GM04504 (cell line): ENCODE data around the gene CDC42EP4.
"Not testable (repeated sequence)": the region's sequence is repeated elsewhere in the genome, so short reads cannot be mapped to it uniquely, and the experiment has no call there.

Experiments used
- DNase-seq: peaks from one replicate; pipeline ENCODE4 v3.0.0-alpha.2; 2012; ENCODE audit warnings: low read depth

Gene CDC42EP4

DNA sequence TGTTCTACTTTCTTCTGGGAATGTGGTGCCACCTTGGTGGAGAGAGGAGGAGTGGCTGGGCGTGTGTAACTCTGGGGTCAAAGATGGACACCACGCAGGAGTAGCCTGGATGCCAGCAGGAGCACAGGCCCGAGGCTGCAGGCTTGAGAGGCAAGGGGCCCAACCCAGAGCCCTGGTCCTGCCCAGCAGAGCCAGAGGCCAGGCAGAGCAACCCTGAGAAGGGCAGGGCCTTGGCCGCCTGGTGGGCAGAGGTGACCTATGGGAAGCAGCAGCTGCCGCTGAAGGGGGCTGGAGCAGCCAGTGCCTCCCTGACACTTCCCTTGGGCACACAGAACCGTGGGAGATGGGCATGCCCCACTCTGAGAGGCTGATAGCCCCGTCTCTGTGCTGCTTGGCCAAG, 32.1 kb downstream of the CDC42EP4 start:
- DNase-seq, result no peak

DNA sequence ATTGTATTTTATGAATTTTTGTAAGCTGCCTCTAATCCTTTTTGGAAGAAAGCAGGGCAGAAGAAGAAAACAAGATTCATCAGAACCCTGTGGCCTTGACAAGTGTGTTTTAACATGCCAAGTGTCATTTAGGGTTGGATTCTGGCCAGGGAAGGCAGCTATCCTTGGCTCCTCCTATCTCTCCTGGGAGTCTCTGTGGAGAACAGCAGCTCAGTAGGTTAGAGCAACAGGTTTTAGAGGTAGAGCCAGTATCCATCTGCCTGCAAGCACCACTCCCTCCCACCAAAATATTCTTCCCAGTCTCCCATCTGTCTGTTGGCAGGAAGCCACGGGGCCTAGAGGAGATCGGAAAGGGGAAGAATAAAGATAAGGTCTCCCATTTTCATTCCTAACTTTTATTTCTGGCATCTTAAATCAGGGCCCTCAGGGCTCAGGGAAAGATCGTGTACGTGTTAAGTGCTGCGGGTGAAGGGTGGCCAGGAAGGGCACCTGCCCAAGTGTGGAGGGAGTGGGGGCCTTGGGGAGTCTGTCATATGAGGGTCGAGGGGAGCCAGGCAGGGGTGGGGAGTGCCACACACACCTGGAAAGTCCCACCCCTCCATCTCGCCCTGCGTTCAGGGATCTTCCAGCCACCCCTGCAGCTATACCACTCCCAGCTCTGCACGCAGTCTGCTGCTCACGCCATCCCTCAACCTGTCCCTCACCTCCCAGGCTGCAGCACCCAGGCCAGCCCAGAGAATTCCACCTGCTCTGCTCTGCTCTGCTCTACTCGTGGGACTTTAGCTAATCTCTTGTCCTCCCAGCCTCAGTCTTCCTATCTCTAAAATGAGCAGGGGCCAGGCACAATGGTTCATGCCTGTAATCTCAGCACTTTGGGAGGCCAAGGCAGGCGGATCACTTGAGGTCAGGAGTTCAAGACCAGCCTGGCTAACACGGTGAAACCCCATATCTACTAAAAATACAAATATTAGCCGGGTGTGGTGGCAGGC, 33.0 kb downstream of the CDC42EP4 start:
- DNase-seq, result no peak

DNA sequence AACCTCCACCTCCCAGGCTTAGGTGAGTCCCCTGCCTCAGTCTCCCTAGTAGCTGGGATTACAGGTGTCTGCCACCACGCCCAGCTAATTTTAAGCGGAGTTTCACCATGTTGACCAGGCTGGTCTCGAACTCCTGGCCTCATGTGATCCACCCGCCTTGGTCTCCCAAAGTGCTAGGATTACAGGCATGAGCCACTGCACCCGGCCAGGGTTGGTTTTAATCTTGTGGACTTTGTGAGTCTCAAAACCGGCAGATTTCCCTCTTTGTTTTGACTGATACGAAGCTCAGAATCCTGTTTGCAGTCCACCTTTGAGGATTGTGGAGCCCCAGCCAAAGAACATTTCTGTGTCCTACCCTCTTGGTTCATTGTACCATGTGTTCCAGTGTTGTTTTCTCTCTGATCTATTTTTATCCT, 33.7 kb downstream of the CDC42EP4 start:
- no peak for DNase-seq

DNA sequence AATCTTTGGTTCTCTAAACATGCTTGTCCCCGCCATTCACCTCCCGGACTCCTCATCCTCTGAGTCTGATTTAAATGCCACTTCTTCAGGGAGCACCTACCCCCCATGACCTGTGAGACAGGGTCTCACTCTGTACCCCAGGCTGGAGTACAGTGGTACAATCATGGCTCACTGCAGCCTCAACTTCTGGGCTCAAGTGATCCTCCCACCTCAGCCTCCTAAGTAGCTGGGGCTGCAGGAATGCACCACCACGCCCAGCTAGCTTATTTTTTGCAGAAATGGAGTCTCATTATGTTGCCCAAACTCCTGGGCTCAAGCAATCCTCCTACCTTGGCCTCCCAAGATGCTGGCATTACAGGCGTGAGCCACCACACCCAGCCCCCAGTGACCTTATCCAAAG, 37.3 kb downstream of the CDC42EP4 start:
- no peak for DNase-seq

DNA sequence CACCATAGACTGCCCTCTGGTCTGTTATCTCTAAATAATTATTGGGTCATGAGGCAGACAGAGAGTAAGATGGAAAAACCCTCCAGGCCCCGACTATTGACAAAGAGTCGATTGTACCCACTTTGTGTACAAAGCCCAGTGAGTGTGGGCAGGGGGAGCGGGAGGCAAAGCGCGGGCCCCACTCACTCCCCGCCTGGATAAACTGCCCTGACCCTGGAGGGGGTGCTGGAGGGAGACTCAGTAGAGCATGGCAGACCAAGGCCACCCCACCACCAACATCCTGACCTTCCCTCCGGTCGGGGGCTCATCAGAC, 38.9 kb downstream of the CDC42EP4 start:
- DNase-seq, result no peak

DNA sequence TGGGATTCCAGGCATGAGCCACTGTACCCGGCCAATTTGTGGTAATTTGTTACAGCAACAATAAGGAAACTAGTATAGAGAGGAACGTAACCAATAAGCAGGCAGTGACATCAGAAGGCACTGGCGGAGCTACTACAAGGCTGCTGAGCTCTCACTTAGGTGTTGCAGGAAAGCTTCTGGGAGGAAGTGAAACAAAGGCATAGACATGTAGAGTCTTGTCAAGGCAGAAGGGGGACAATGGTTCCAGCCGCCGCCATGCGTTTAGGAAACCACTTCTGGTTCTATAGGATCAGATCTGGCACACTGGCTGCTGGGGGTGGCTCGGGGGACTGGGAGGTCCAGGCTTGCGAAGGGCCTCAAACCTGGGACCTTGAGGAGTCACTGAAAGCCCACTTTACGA, 40.7 kb downstream of the CDC42EP4 start:
- DNase-seq, result no peak

DNA sequence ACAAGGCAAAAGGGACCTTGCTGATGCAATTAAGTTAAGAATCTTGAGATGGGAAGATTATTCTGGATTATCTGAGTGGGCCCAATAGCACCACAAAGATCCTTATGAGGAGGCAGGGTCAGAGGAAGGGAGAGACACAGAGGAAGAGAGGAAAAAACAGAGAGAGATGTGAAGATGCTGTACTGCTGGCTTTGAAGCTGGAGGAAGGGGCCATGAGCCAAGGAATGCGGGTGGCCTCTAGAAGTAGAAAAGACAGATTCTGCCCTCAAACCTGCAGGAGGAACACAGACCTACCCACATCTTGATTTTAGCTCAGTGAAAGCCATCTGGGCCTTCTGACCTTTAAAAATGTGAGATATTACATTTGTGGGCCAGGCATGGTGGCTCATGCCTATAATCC, 42.0 kb downstream of the CDC42EP4 start:
- DNase-seq, result no peak

DNA sequence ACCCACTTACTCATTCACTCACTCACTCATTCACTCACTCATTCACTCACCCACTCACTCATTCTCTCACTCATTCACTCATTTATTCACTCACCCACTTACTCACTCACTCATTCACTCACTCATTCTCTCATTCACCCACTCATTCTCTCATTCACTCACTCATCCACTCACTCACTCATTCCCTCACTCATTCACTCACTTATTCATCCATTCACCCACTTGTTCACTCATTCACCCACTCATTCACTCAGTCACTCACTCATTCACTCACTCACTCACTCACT, 42.5 kb downstream of the CDC42EP4 start:
- DNase-seq, result no peak

DNA sequence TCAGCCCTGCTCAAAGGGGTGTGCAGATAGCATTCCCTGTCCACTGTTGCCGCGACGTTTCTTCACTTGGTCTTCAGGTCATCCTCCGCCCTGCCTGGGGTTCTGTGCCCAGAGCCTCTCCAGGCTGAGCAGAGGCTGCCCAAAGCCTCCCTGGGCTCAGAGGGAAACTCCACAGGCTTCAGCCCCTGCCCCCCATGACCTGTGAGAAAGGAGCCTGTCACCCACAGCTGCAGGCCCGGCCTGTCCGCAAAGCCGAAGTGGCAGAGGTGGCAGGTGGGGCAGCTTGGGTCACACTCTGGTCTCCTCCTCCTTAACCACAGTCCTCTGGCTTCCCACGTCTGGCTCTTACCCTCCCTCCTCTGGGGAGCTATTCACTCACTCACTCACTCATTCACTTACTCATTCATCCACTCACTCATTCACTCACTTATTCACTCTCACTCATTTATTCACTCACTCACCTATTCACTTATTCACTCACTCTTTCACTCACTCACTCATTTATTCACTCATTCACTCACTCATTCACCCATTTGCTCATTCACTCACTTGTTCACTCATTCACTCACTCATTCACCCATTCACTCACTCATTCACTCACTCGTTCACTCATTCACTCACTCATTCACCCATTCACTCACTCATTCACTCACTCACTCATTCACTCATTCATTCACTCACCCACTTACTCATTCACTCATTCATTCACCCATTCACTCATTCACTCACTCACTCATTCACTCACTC, 43.0 kb downstream of the CDC42EP4 start:
- DNase-seq, result no peak

DNA sequence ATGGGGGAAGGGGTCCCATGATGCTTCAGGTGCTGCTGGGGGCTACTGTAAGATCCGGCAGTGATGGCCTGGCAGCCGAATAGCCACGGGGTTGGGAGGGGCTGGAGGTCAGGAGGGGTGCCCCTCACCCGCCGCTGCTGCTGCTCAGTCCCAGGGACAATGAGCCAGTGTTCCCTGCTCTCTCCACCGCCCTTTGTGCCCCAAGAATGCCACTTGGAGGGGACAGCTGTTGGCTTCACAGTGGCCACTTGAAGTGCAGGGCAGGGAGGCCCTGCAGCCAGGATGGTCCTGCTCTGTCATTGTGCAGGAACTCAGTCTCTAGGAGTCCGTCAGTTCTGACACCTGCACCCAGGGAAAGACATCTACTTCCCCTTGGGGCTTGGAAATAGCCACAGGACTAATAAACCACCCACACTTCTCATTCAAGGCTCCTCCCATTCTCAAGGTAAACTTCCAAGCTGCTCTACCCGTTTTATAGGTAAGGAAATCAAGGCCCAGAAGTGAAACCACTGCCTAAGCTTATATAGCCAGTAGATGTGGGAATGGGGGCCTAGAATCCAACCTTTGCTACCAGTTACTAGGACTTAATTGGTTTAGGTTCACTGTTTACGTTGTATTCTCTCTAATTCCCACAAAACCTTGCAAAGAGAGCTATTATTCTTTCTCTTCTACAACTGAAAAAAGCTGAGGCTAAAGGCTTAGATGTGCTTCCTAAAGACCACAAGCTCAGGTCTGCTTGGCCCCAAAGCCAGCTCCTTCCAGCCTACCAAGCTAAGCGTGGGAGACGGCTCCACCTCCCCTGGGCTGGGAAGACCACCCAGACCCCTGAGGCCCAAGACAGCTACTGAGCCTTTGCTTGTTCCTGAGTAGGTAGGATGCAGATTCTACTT, 43.9 kb downstream of the CDC42EP4 start:
- DNase-seq, result no peak

DNA sequence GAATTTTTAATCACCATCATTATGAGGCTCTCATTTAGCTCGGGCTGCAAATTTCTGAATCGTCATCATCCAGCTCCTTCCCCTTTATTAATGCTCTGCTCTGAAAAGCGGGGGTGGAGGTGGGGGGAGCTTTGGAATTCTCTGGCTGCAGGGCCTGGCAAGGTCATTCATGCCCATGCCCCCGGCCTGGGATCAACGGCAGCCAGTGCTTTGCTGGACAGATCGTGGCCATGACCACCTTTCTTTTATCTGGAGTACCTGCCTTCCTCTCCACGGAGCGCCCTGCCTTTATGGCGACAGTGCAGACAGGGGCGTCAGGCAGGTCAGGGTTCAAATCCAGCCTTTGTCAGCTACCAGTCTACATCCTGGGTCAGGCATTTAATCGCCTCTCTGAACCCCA, 45.0 kb downstream of the CDC42EP4 start:
- DNase-seq, result no peak

DNA sequence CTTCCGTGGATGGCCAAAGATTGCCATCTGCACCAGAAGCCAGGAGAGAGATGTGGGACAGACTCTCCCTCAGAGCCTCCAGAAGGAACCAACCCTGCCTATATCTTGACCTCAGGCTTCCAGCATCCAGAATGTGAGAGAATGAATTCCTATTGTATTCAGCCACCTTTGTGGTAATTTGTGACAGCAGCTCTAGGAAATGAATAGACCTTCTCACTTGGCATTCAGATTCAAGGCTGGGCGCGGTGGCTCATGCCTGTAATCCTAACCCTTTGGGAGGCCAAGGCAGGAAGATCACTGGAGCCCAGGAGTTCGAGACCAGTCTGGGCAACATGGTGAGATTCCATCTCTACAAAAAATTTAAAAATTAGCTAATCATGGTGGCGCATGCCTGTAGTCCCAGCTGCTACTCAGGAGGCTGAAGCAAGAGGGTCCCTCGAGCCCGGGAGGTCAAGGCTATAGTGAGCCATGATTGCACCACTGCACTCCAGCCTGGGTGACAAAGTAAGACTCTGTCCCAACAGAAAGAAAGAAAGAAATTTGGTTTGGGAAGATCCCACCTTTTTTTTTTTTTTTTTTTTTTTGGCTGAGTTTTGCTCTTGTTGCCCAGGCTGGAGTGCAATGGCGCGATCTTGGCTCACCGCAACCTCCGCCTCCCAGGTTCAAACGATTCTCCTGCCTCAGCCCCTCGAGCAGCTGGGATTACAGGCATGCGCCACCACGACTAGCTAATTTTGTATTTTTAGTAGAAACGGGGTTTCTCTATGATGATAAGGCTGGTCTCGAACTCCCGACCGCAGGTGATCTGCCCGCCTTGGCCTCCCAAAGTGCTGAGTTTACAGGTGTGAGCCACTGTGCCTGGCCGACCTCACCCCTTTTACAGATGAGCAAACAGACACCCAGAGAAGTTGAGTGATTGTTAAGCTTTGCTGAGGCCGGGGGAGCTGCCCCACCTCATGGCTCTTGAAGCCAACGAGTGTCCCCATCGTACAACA, 45.9 kb downstream of the CDC42EP4 start:
- no peak for DNase-seq

DNA sequence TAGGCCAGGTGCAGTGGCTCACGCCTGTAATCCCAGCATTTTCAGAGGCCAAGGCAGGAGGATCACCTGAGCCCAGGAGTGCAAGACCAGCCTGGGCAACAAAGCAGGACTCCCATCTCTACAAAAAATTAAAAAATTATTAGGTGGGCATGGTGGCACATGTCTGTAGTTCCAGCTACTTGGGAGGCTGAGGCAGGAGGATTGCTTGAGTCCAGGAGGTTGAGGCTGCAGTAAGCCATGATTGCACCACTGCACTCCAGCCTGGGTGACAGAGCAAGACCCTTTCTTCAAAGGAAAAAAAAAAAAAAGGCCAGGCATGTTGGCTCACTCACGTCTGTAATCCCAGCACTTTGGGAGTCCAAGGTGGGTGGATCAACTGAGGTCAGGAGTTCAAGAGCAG, 47.4 kb downstream of the CDC42EP4 start:
- not testable (repeated sequence) for DNase-seq

DNA sequence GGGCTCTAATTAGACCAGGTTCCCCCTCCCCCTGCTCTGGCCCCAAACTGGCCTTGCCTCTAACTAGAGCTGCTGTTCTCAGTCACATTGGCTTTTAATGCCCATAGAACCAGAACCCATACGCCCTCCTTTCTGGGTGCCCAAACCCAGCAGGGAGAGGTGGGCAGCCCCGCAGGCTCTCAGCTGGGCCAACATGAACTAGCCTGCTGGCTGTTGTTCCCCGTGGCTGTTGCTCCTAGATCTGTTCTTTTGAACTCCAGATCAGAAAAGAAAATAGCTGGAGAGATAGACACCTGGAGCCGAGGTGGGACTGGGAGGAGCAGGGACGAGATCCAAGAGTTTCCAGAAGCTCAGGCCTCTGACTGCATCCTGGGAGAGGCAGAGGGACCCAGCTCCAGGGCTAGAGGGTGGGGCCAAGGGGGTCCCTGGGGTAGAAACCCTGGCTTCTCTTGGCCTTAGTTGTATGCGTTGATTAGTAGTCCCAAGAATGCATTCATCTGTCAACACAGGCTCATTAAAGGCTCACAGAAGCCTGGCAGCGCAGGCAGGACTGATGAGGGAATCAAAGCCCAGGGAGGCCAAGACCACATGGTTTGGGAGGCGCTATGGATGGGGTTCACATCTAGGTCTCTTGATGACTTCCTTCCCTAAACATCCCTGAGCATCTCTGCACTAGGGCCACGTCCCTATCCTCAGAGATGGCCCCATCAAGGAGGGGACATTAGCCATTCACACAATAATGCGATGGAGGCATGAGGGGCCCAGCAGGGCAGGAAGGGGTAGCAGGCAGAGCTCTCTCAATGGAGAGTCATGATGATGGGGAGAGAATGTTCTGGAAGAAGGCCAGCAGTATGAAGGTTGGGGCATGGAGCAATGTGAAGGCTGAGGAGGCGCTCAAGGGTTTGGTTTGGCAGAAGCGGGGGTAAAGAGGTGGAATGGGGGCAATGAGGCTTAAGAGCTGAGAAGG, 48.8 kb downstream of the CDC42EP4 start:
- DNase-seq, result no peak

DNA sequence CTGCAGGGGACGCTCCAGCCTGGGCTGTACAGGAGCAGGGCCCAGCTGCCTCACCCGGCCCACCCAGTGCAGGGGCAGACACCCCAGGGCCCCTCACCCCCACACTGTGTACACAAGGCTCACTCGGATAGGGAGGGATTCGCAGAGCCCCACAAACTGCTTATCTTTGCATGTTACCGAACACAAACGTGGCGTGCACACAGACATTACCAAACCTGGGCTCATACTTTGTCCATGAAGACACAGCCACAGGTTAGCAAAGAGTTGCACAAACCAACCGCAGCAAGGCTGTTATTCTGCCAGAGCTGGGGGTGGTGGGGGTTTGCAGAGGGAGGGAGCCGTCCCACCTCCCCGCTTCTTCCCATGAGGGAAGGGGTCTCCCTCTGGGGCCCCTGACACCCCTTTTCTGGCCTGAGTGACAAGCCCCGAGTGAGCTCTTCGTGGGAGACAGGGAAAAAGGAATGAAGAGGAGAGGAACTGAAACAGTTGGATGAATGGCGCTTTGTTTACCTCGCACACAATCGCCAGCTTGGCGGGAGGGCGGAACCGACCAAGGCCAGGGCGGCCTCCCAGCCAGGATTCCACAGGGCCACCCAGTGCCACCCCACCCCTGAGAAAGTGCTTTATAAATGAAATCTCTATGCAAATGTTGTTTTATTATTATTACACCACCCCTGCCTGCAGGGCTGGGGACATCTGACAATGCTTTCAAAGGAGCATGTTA, 49.7 kb downstream of the CDC42EP4 start:
- no peak for DNase-seq

DNA sequence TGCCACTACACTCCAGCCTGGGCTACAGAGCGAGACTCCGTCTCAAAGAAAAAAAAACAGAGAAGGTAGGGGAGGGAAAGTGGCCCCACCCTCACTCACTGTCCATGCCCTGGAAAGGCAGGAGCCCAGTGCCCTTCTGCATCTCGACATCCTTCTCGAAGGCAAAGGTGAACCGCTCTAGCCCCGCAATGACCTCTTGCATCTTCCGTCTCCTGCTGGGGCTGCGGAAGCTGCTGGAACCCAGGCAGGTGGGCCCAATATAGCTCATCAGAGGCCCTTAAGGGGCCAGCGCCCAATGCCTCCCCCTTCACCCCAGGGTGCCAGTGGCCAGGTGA, 50.2 kb downstream of the CDC42EP4 start, which contains the start of gene CPSF4L:
CPSF4L (minus strand) TSS at position 264 of the 335 bp plus-strand sequence; CDS start at position 202, 62 bp downstream.
- DNase-seq, result no peak

DNA sequence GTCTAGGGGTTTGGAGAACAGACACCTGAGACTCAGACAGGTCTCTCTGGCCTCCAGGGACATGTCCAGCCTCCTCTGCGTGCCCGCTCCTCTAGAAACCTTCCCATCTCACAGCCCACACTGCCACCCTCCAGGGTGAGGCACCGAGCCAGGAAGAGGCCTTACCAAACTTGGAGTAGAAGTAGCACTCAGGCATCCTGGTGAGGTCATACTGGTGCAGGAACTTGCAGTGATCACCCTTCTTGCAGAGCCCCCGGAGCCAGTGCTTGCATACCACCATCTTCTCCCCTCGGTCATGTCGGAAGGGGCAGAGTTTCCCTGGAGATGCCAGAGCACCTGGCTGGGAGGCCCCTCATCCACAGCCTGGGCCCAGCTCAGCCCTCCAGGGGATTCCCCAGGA, 54.3 kb downstream of the CDC42EP4 start:
- DNase-seq, result no peak

DNA sequence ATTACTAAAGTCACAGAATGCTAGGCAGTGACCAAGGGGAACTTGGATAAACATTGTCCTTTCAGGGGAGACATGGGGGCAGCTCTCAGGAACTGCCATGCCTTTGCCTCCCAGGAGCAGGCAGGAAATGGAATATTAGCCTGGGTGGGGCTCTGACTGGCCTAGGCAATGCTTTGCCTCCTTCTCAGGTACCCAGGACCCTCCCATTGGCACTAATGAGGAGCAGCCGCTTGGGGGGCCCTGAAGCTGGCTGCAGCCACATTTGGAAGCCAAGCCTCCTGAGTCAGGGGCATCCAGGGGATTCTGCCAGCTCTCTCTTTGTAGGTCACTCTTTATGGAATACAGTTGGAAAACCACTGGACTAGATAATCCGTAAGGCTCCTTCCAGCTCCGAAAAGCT, 55.6 kb downstream of the CDC42EP4 start:
- no peak for DNase-seq

DNA sequence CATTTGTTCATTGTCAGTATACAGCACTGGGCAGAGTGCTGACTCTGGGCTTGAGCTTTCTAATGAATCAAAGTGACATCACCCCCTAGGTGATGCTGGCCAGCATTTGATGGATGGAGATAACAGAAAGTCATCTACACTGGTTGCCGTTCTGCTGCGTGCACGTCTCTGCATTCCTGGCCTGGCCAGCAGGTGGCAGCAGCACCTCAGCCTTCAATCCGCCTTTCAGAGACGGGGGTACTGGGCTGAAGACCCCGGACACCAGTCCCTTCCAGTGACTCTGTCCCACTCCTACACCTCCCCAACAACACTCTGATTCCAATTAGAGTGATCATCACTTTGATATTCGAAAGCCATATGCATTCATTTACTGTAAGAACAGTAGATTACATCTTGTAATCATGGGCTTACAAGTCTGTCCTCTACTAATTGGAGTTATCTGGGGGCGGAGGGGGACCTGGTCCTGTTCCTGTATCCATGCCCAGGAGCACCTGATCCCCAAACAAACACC, 56.1 kb downstream of the CDC42EP4 start:
- peak; percentile 18 for DNase-seq
